Caco-2 (cell line): ENCODE data around the gene DSPP. TPM values are rescaled to one million over a fixed set of nuclear protein-coding genes. Genes with fewer than 3 reads are reported as not detected.

Experiments
- Bru-seq: library from RNA; stranded (reverse); fragments of 400-500 nt; gene quantifications from one replicate; lab custom pipeline; 2021; lab: Mats Ljungman, UMichigan
- BruChase-seq, 2 experiments: library from RNA; stranded (reverse); fragments of 400-500 nt; gene quantifications; one replicate each; lab custom pipeline; 2021; lab: Mats Ljungman, UMichigan
- BruUV-seq: library from RNA; stranded (reverse); fragments of 400-500 nt; replicated peaks from 2 replicates; lab custom pipeline; 2021; lab: Mats Ljungman, UMichigan
- CTCF ChIA-PET: fragments of 300-600 bp; sonication (Branson Sonifier 250); formaldehyde crosslinking; loops from one replicate; lab custom pipeline; 2022; ENCODE audit warnings: antibody characterized with exemption; lab: Charles Lee
- POLR2A ChIA-PET: fragments of 300-600 bp; sonication (Branson Sonifier 250); formaldehyde crosslinking; loops from one replicate; lab custom pipeline; 2022; ENCODE audit warnings: antibody characterized with exemption; lab: Charles Lee
- DNase-seq, 2 experiments: peaks; one replicate each; pipeline versions ENCODE4 v3.0.0 to v3.0.0-alpha.2; 2020 to 2022
- H3K27me3 ChIP-seq: replicated peaks from 2 replicates; pipeline ENCODE4 v1.6.0; 2011; ENCODE audit warnings: low read length; ENCODE audit not compliant: control insufficient read depth, insufficient read depth
- H3K36me3 ChIP-seq: 2 replicates; pipeline ENCODE4 v1.5.1; 2011; ENCODE audit warnings: low read length; ENCODE audit not compliant: control insufficient read depth, insufficient read depth
- H3K4me1 ChIP-seq: fragments of 250-450 bp; sonication (Bioruptor Pico); 2 replicates; pipeline ENCODE4 v1.5.1; 2020; ENCODE audit warnings: mild to moderate bottlenecking
- H3K4me3 ChIP-seq: 2 replicates; pipeline ENCODE4 v1.5.1; 2011; ENCODE audit warnings: low read depth, mild to moderate bottlenecking, control low read depth, low read length
- H3K9me3 ChIP-seq: fragments of 250-450 bp; sonication (Bioruptor Pico); 2 replicates; pipeline ENCODE4 v1.5.1; 2020; ENCODE audit warnings: mild to moderate bottlenecking, moderate library complexity
- H3K27ac Mint-ChIP-seq: one replicate; pipeline ENCODE4 v1.8.0; 2022; ENCODE audit warnings: mixed read lengths; ENCODE audit not compliant: unreplicated experiment
- H3K27me3 Mint-ChIP-seq: one replicate; pipeline ENCODE4 v1.8.0; 2022; ENCODE audit warnings: mixed read lengths; ENCODE audit not compliant: insufficient read depth, unreplicated experiment
- H3K36me3 Mint-ChIP-seq: one replicate; pipeline ENCODE4 v1.8.0; 2022; ENCODE audit warnings: mild to moderate bottlenecking, mixed read lengths; ENCODE audit not compliant: insufficient read depth, unreplicated experiment
- H3K4me1 Mint-ChIP-seq: one replicate; pipeline ENCODE4 v1.8.0; 2022; ENCODE audit warnings: low read depth, mixed read lengths; ENCODE audit not compliant: unreplicated experiment
- H3K4me3 Mint-ChIP-seq: one replicate; pipeline ENCODE4 v1.8.0; 2022; ENCODE audit warnings: mild to moderate bottlenecking, moderate library complexity, mixed read lengths; ENCODE audit not compliant: unreplicated experiment
- H3K9me3 Mint-ChIP-seq: one replicate; pipeline ENCODE4 v1.8.0; 2022; ENCODE audit warnings: mixed read lengths; ENCODE audit not compliant: unreplicated experiment
- CTCF ChIP-seq, 2 experiments: fragments of 200-600 bp in 1 of 2; IDR thresholded peaks; 1 replicate in 1 of 2; 2 replicates in 1 of 2; pipeline versions ENCODE4 v1.5.1 to v1.8.0; 2011 to 2022; ENCODE audit warnings: antibody characterized with exemption in 1 of 2, control low read depth in 1 of 2, inconsistent platforms in 1 of 2, low read depth in 1 of 2, low read length in 1 of 2, mild to moderate bottlenecking in 1 of 2, moderate library complexity in 1 of 2; ENCODE audit not compliant: insufficient read depth in 1 of 2, severe bottlenecking in 1 of 2, unreplicated experiment in 1 of 2
- intact Hi-C: fragments of 100-400 bp; cut with micrococcal nuclease; formaldehyde crosslinking; loops from one replicate; pipeline ENCODE4 v1.10.0; 2022; ENCODE audit not compliant: unreplicated experiment
- long read RNA-seq: library from polyadenylated mRNA; stranded (forward); transcript quantifications from one replicate; pipeline ENCODE4 v2.0.0, GENCODE V29; 2022
- total RNA-seq: library from RNA; stranded (reverse); gene quantifications from 2 replicates; pipeline ENCODE4 v1.2.3, GENCODE V29; 2022

The DSPP gene
- not detected in 2 replicates for total RNA-seq
- not detected for Bru-seq, nascent RNA
- BruChase-seq, experiment 1, labeled RNA remaining after a 2-hour chase, result percentile 8 among the genes with signal in this experiment
- BruChase-seq, experiment 2, labeled RNA remaining after a 6-hour chase, result percentile 9 among the genes with signal in this experiment
- long read RNA-seq, result 0 reads

- Mint-ChIP-seq H3K36me3 (no peaks in the 10 kb centered on the region), H3K27me3 (no peaks in the 10 kb centered on the region), H3K4me3 (no peak within 1 kb of the TSS), H3K9me3 (no peaks in the 10 kb centered on the region), H3K27ac (no peak within 1 kb of the TSS), H3K4me1 (no peaks in the 10 kb centered on the region)
- no TSS peak for BruUV-seq
- no peaks in the 10 kb centered on the region for H3K27me3 ChIP-seq
- H3K4me3 ChIP-seq, result no peak within 1 kb of the TSS
- DNase-seq, result no peak
- intact Hi-C loops, result no loop called here
- H3K9me3 ChIP-seq, result no peaks in the 10 kb centered on the region
- no peaks in the 10 kb centered on the region for H3K36me3 ChIP-seq
- POLR2A ChIA-PET, result no interaction called here
- CTCF ChIA-PET, result no interaction called here
- H3K4me1 ChIP-seq, result no peaks in the 10 kb centered on the region
- no peak for TF ChIP-seq CTCF (IDR thresholded peaks at IDR 0.05; ENCODE audit: insufficient read depth in 1 of 2, low read depth in 1 of 2, low read length in 1 of 2, severe bottlenecking in 1 of 2, unreplicated experiment in 1 of 2)
Measured at GRCh38 chr4:87608229-87608628, at the start of gene DSPP. DSPP (plus strand) TSS chr4:87608529; CDS start chr4:87610909, 2,380 bp downstream.

- BruUV-seq, result no TSS peak
- Histone ChIP-seq H3K36me3 (no peaks in the 10 kb centered on the region), H3K4me1 (no peaks in the 10 kb centered on the region), H3K27me3 (no peaks in the 10 kb centered on the region), H3K9me3 (no peaks in the 10 kb centered on the region), H3K4me3 (no peak overlapping the region)
- H3K4me3 Mint-ChIP-seq, result no peak overlapping the region
- ChIA-PET CTCF (no interaction called here), POLR2A (no interaction called here)
- no peaks in the 10 kb centered on the region for H3K36me3 Mint-ChIP-seq
- H3K4me1 Mint-ChIP-seq, result no peaks in the 10 kb centered on the region
- H3K9me3 Mint-ChIP-seq, result no peaks in the 10 kb centered on the region
- intact Hi-C loops, result no loop called here
- TF ChIP-seq CTCF (IDR thresholded peaks at IDR 0.05; ENCODE audit: insufficient read depth in 1 of 2, low read depth in 1 of 2, low read length in 1 of 2, severe bottlenecking in 1 of 2, unreplicated experiment in 1 of 2), result no peak
- no peaks in the 10 kb centered on the region for H3K27me3 Mint-ChIP-seq
- peak in 1 of 2 experiments; percentile 33 for DNase-seq
- H3K27ac Mint-ChIP-seq, result no peak overlapping the region
Measured at GRCh38 chr4:87559090-87559837, 49.1 kb upstream of the DSPP start.

- no peak for DNase-seq
- Mint-ChIP-seq H3K9me3 (no peaks in the 10 kb centered on the region), H3K36me3 (no peaks in the 10 kb centered on the region), H3K27ac (no peak overlapping the region), H3K4me3 (no peak overlapping the region), H3K4me1 (peaks cover 2% of the 10 kb centered on the region), H3K27me3 (no peaks in the 10 kb centered on the region)
- CTCF ChIA-PET, result no interaction called here
- BruUV-seq, result no TSS peak
- Histone ChIP-seq H3K4me3 (no peak overlapping the region), H3K9me3 (no peaks in the 10 kb centered on the region), H3K27me3 (no peaks in the 10 kb centered on the region), H3K4me1 (no peaks in the 10 kb centered on the region), H3K36me3 (no peaks in the 10 kb centered on the region)
- POLR2A ChIA-PET, result no interaction called here
- intact Hi-C loops, result no loop called here
- no peak for TF ChIP-seq CTCF (IDR thresholded peaks at IDR 0.05; ENCODE audit: insufficient read depth in 1 of 2, low read depth in 1 of 2, low read length in 1 of 2, severe bottlenecking in 1 of 2, unreplicated experiment in 1 of 2)
Measured at GRCh38 chr4:87560802-87561201, 47.5 kb upstream of the DSPP start.
